NCI-H1105 (cell line): ENCODE measurements around the gene ST3GAL3.
"Not testable (repeated sequence)": the region's sequence is repeated elsewhere in the genome, so short reads cannot be mapped to it uniquely, and the experiment has no call there.

Experiments used
- DNase-seq: peaks from one replicate; lab custom pipeline; 2025; lab: John Stamatoyannopoulos, UW

ST3GAL3 gene

DNA sequence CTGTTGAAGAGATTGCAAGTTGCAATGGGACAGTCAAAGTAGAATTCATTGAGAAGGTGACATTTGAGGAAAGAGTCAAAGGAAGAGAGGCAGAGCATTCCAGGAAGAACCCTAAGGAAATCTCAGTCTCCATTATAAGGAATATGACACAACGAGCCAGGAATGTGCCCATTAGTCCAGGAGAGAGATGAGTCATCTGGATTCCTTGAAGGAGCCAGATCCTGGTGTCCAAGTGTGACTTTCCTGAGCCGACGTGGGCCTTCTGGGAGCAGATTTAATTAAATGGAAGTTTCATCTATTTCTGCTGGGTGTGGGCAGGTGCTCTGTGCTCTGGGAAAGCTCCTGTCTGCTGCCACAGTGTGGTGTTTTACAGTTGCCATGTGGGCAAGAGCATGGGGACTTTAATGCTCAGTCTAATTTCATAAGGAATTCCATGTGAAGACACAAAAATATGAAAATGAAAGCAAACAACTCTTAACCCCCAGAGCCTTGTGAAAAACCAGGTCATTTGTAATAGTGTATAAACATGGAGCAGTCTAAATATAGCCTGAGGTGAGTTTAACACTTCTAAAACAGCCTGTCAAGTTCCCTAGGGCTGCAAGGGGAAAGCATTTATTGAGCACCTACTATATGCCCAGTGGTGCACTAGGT is 114.8 kb downstream of the ST3GAL3 start:
- no peak for DNase-seq

DNA sequence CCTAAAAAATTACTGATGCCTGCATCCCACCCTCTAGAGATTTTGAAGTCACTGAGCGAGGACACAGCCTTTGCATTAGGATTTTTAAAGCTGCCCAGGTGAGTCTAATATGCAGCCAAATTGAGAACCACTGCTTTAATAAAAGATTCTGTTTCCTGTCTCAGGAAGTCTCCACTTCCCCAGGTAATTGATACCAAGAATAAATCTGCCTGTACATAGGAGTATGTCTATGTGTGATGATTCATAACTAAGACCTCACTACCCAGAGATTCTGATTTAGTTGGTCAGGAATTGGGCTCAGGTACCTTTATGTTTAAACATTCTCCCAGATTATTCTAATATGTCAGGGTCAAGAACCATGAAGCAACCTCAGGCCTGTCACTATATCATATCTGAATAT is 117.5 kb downstream of the ST3GAL3 start:
- DNase-seq, result no peak

GRCh38 chr1:43828574-43828973 is 121.2 kb downstream of the ST3GAL3 start:
- DNase-seq, result no peak

- DNase-seq, result no peak
Observed at GRCh38 chr1:43830802-43831201, 123.5 kb downstream of the ST3GAL3 start.

- DNase-seq, result no peak
Observed at GRCh38 chr1:43831851-43832250, 124.5 kb downstream of the ST3GAL3 start.

DNA sequence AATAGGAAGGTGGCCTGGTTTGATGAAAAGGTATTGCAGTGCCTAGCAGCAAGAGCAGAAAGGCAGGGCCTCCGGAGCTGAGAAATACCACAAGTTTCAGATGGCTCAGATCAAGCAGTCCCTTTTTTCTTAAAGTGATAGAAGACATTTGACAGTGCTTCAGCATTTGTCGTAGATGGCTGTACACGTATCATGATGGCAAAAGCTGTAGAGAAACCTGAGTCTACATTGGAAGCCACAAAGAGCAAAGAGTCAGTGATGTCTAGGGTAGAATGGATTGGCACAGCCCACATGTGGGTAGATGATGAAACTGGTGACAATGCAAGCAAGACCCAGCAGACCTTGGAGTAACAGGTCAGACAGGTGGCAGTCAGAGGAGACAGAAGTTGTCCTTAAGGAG is 124.9 kb downstream of the ST3GAL3 start:
- no peak for DNase-seq

GRCh38 chr1:43832998-43833397 is 125.7 kb downstream of the ST3GAL3 start:
- DNase-seq, result no peak

DNA sequence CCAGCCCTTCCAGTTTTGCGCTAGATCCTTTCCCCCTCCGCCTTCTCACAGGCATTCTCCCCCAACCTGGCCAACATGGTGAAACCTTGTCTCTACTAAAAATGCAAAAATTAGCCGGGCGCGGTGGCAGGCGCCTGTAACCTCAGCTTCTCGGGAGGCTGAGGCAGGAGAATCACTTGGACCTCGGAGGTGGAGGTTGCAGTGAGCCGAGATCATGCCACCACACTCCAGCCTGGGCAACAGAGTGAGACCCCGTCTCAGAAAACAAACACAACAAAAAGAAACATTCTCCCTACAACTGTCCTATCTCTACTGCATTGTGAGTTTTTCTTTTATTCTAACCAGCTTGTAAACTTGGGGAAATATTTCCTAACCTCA is 126.6 kb downstream of the ST3GAL3 start:
- DNase-seq, result not testable (repeated sequence)

DNA sequence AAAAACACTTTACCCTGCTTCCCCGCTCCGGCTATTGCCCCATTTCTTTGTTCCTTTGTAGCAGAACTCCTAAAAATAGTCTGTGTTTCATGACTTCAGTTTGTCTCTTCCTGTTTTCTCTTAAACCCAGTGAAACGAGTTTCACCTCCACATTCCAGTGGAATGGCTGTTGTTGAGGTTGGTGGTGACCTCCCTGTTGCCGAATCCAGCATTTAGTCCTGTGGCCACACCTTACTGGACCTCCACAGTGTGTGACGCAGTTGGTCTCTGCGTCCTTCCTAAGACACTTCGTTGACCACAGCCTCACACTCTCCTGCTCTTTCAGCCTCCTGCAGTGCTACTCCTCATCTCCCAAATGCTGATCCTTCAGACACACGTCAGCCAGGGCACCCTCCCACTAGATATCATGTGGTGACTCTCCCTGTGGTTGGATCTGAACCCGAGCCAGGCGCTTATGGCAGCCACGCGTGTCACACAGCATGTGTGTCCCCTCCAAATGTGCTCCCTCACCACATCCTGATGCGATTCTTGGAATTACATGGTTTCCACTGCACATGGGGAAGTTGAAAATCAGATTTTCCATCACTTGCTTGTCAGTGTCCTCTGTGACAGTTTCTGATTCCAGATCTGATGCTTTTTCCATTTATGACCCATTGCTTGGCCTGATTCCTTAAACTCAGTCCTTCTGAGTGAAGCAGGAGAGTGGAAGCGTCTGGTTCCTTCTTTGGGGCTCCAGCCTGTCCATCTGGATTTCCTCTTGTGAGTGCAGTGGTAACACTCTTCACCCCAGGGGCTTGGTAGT is 127.1 kb downstream of the ST3GAL3 start:
- no peak for DNase-seq

- DNase-seq, result no peak
Observed at GRCh38 chr1:43835082-43836021, 128.0 kb downstream of the ST3GAL3 start.

GRCh38 chr1:43836267-43836951 is 129.1 kb downstream of the ST3GAL3 start:
- peak; percentile 98 for DNase-seq

DNA sequence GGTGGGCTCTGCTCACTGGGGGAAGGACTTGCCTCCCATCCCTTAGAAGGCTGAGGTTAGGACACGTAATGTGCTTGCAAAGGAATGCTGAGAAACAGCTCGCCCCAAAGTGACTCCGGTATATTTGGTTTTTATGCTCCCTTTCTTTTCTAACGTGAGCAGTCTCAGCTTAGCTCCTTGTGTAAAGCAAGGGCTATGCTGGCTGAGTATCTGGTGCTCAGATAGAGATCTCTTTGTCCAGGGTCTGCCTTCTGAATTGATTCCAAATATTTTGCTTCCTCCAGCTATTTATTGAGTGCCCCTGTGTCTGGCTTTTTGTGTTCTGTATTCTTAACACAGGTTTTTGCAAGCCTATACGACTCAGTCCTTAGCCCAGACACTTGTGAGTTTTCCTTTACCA is 131.7 kb downstream of the ST3GAL3 start:
- DNase-seq, result no peak

- DNase-seq, result no peak
Observed at GRCh38 chr1:43841321-43842174, 134.2 kb downstream of the ST3GAL3 start.

GRCh38 chr1:43842175-43842498 is 134.8 kb downstream of the ST3GAL3 start:
- DNase-seq, result no peak

DNA sequence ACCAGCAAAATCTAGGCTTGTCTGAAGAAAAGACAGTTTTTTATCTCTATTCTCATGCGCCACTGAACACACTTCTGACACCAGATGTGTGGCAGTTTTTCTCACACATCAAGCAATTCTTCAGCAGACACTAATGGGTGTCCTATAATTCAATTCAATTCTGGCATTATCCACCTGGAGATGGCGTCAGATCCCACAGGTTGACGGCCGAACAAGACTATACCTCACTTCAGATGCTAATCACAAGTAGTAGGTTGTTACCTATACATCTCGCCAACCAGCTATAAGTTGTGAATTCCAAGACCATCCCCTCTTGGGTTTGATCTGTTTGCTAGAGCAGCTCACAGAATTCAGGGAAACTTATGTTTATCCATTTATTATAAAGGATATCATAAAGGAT is 136.3 kb downstream of the ST3GAL3 start:
- DNase-seq, result no peak

GRCh38 chr1:43844114-43844513 is 136.8 kb downstream of the ST3GAL3 start:
- no peak for DNase-seq

DNA sequence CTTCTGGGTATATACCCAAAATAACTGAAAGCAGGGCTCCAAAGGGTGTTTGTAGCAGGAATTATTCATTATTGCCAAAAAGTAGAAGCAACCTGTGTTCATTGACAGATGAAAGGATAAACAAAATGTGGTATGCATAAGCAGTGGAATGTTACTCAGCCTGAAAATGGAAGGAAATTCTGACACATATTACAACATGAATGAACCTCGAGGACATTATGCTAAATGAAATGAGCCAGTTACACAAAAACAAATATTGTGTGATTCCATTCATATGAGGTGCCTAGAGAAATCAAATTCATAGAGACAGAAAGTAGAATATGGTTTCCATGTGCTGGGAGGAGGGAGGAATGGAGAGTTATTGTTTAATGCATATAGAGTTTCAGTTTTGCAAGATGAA is 140.0 kb downstream of the ST3GAL3 start:
- DNase-seq, result no peak

- DNase-seq, result no peak
Observed at GRCh38 chr1:43847882-43848281, 140.5 kb downstream of the ST3GAL3 start.

- no peak for DNase-seq
Observed at GRCh38 chr1:43849670-43850069, 142.3 kb downstream of the ST3GAL3 start.

GRCh38 chr1:43850591-43851233 is 143.4 kb downstream of the ST3GAL3 start:
- DNase-seq, result no peak
